Fibroblast of the aortic adventitia (primary cell): ENCODE data around the gene SETD5. TPM values are rescaled to one million over a fixed set of nuclear protein-coding genes. Genes with fewer than 3 reads are reported as not detected.
"Not testable (repeated sequence)": the region's sequence is repeated elsewhere in the genome, so short reads cannot be mapped to it uniquely, and the experiment has no call there.

Source experiments
- DNase-seq: peaks from one replicate; pipeline ENCODE4 v3.0.0-alpha.2; 2010; ENCODE audit warnings: low read depth
- H3K4me3 ChIP-seq: 2 replicates; pipeline ENCODE4 v1.5.1; 2011; ENCODE audit warnings: low read depth, mild to moderate bottlenecking, control low read depth, low read length, moderate library complexity
- total RNA-seq: library from RNA; depleted of rRNA; stranded (reverse); fragments of >200 nt; gene quantifications from 2 replicates; pipeline ENCODE4 v1.2.3, GENCODE V29; 2012; ENCODE audit warnings: low replicate concordance
- TF ChIP-seq, protein P1 (sequence below): IDR thresholded peaks from 2 replicates; pipeline ENCODE4 v1.5.1; 2011; ENCODE audit warnings: mild to moderate bottlenecking, low read length, control low read depth, inconsistent platforms; ENCODE audit not compliant: insufficient read depth

SETD5 gene
- total RNA-seq, 1 donor: 80.2 TPM

DNA sequence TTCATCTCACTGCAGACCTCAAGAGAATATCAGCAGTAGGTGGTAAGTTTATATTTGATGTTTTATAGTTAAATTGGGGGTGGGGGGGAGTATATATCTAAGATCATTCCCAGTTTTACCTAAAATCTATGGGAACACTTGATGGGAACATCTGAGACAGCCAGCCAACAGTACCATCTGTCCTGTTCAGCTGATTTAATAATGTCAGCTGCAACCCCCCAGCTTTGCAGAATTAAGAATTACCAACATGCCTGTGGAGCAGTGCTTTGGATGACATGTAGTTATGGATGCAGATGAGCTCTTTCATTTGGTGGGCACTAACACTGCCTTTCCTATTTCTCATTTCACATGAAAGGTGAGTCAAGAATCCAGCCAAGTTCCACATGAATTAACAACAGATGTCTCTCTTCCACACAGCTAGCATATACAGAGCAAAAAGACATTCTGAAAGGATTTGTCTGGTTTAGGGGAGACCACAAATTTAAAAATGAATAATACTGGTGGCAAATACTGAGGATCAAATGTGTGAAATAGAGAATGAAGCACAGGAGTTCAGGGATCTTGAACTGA is 76.2 kb downstream of the SETD5 start:
- TF ChIP-seq, protein P1, sequence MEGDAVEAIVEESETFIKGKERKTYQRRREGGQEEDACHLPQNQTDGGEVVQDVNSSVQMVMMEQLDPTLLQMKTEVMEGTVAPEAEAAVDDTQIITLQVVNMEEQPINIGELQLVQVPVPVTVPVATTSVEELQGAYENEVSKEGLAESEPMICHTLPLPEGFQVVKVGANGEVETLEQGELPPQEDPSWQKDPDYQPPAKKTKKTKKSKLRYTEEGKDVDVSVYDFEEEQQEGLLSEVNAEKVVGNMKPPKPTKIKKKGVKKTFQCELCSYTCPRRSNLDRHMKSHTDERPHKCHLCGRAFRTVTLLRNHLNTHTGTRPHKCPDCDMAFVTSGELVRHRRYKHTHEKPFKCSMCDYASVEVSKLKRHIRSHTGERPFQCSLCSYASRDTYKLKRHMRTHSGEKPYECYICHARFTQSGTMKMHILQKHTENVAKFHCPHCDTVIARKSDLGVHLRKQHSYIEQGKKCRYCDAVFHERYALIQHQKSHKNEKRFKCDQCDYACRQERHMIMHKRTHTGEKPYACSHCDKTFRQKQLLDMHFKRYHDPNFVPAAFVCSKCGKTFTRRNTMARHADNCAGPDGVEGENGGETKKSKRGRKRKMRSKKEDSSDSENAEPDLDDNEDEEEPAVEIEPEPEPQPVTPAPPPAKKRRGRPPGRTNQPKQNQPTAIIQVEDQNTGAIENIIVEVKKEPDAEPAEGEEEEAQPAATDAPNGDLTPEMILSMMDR: no peak
- no peak for DNase-seq
- H3K4me3 ChIP-seq: no peak overlapping the region

DNA sequence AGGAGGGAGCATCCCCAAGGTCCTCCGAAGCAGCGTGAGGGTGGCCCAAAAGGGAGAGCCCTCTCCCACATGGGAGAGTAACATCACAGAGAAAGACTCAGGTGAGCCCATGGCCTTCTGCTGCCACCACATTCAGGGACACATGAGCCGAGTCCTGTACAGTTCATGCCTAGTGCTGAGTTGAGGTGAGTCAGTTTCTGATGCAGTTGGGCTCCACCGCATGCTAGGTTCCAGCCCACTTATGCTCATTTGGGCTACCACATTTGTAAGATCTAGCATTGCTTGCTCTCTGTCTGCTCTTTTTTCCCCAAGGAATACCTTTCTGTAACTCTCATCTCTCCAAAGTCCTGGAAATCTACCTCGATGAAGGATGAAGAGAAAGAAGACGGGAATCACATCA is 77.1 kb downstream of the SETD5 start:
- DNase-seq: no peak
- TF ChIP-seq, protein P1: no peak
- no peak overlapping the region for H3K4me3 ChIP-seq

DNA sequence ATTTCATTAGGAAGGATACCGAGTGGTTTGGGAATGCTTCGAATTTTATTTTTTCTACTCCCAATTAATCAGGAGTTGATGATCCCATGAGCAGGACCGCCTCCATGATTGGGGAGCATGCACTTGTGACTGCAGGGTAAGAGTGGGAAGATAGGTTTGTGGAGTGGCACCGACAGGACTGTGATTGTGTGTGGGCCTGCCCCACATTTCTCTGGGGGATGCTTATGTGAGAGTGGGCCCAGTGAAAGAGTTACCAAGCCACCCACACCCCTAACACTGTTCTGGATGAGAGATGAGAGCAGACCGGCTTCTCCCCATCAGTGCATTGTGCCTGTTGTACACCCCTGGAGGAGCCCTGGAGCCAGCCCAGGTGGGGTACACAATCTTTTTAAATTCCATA is 79.5 kb downstream of the SETD5 start:
- DNase-seq: no peak
- H3K4me3 ChIP-seq: no peak overlapping the region
- TF ChIP-seq, protein P1: no peak

DNA sequence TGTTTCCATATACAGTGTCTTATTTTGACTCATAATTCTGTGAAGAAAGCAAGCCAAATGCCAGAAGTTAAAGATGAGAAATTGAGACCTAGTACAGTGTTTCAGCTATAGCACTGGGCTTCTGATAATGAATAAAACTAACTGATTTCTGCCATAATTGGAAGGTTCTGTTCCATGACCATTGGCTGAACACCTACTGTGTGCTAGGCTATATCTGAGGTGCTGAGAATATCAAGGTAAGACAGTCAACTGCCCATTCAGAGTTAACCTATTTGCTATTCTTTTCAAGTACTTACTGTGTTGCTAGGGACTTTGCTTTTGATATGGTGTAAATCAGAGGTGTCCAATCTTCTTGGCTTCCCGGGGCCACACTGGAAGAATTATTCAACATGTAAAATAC is 82.8 kb downstream of the SETD5 start:
- DNase-seq: no peak
- TF ChIP-seq, protein P1: no peak
- H3K4me3 ChIP-seq: no peak overlapping the region

DNA sequence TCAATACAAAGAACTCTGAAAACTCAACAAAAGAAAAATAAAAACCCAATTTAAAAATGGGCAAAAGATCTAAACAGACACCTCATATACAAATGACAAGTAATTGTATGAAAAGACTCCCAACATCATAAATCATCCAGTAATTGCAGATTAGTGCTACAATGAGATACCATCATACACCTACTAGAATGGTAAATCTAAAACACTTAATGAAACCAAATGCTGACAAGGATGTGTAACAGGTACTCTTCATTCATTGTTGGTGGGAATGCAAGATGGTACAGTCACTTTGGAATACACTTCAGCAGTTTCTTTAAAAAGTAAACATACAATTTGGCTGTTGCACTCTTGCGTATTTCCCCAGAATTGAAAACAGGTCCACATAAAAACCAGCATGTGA is 87.8 kb downstream of the SETD5 start:
- DNase-seq: no peak
- H3K4me3 ChIP-seq: no peak overlapping the region
- TF ChIP-seq, protein P1: no peak

DNA sequence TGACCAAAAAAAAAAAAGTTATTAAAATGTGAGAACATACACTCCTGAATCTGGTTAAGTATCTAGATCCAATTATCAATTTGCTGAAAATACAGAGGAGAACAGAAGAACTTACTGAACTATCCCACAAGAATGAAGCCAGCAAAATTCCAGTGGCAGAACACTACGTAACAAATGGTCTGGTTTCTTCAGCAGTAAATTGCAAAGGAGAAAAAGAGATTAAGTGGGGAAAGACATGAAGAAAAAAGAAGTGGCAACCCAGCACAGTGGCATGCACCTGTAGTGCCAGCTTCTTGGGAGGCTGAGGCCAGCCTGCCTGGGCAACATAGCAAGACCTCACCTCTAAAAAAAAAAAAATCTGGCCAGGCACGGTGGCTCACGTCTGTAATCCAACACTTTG is 94.1 kb downstream of the SETD5 start:
- no peak overlapping the region for H3K4me3 ChIP-seq
- DNase-seq: no peak
- TF ChIP-seq, protein P1: no peak

DNA sequence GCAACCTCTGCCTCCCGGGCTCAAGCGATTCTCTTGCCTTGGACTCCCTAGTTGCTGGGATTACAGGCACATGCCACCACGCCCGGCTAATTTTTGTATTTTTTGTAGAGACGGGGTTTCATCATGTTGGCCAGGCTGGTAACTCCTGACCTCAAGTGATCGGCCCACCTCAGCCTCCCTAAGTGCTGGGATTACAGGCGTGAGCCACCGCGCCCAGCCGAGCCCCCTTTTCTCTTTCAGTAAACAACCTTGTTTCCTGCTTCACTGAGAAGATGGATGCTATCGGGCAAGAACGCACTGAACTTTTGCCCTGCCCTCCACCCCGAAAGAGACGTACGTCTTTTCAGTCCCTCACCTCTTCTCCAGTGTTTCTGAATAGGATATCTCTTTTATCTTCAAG is 96.6 kb downstream of the SETD5 start:
- H3K4me3 ChIP-seq, DNase-seq: not testable (repeated sequence)

DNA sequence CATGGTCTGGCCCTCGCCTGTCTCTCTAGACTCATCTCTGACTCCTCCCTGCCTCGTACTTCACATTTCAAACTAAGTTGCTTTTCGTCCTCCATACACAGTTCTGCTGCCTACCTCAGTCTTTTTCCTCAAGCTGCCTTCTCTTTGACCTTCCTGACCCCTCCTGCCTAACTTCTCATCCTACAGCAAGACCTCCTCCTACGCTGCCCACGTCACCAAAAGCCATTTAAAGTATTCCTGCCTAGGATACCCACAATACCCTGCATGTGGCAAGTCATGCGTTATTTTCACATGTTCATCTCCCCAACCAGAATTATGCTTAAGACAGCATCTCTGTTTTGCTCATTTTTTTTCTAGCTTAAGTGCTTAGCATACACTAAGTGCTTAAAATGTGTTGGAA is 99.5 kb downstream of the SETD5 start:
- DNase-seq: no peak
- TF ChIP-seq, protein P1: no peak
- no peak overlapping the region for H3K4me3 ChIP-seq
